ENCODE measurements around the gene CACNA2D1.

CACNA2D1 gene

GRCh38 chr7:82343716-82344115 is 99.9 kb downstream of the CACNA2D1 start:
- no peaks in the 10 kb centered on the region for H3K9me3 ChIP-seq (ENCODE audit: low read length)
- H3K36me3 ChIP-seq (ENCODE audit: insufficient read depth, low read length) = no peaks in the 10 kb centered on the region
- no peaks in the 10 kb centered on the region for H3K27me3 ChIP-seq (ENCODE audit: insufficient read depth, low read length)
- no peak overlapping the region for H2AFZ ChIP-seq (ENCODE audit: low read depth, low read length)
- no peak overlapping the region for H3K4me3 ChIP-seq (ENCODE audit: low read length)
- H3K4me1 ChIP-seq (ENCODE audit: insufficient read depth, low read length) = no peaks in the 10 kb centered on the region

GRCh38 chr7:82339958-82340357 is 103.6 kb downstream of the CACNA2D1 start:
- no peaks in the 10 kb centered on the region for H3K27me3 ChIP-seq (ENCODE audit: insufficient read depth, low read length)
- no peaks in the 10 kb centered on the region for H3K4me1 ChIP-seq (ENCODE audit: insufficient read depth, low read length)
- no peak overlapping the region for H3K4me3 ChIP-seq (ENCODE audit: low read length)
- H2AFZ ChIP-seq (ENCODE audit: low read depth, low read length) = no peak overlapping the region
- no peaks in the 10 kb centered on the region for H3K36me3 ChIP-seq (ENCODE audit: insufficient read depth, low read length)
- no peaks in the 10 kb centered on the region for H3K9me3 ChIP-seq (ENCODE audit: low read length)

- Histone ChIP-seq H3K4me1 (ENCODE audit: insufficient read depth, low read length) (no peaks in the 10 kb centered on the region), H3K9me3 (ENCODE audit: low read length) (no peaks in the 10 kb centered on the region), H3K27me3 (ENCODE audit: insufficient read depth, low read length) (no peaks in the 10 kb centered on the region), H3K36me3 (ENCODE audit: insufficient read depth, low read length) (no peaks in the 10 kb centered on the region), H3K4me3 (ENCODE audit: low read length) (no peak overlapping the region), H2AFZ (ENCODE audit: low read depth, low read length) (no peak overlapping the region)
Observed at GRCh38 chr7:82335927-82336326, 107.7 kb downstream of the CACNA2D1 start.

- H3K36me3 ChIP-seq (ENCODE audit: insufficient read depth, low read length) = no peaks in the 10 kb centered on the region
- no peak overlapping the region for H2AFZ ChIP-seq (ENCODE audit: low read depth, low read length)
- H3K4me1 ChIP-seq (ENCODE audit: insufficient read depth, low read length) = no peaks in the 10 kb centered on the region
- H3K27me3 ChIP-seq (ENCODE audit: insufficient read depth, low read length) = no peaks in the 10 kb centered on the region
- H3K4me3 ChIP-seq (ENCODE audit: low read length) = no peak overlapping the region
- H3K9me3 ChIP-seq (ENCODE audit: low read length) = no peaks in the 10 kb centered on the region
Observed at GRCh38 chr7:82335001-82335400, 108.6 kb downstream of the CACNA2D1 start.

- Histone ChIP-seq H2AFZ (ENCODE audit: low read depth, low read length) (no peak overlapping the region), H3K36me3 (ENCODE audit: insufficient read depth, low read length) (no peaks in the 10 kb centered on the region)
Observed at GRCh38 chr7:82331234-82331633, 112.3 kb downstream of the CACNA2D1 start.

GRCh38 chr7:82330706-82331215 is 112.8 kb downstream of the CACNA2D1 start:
- no peaks in the 10 kb centered on the region for H3K27me3 ChIP-seq (ENCODE audit: insufficient read depth, low read length)

More at GRCh38 chr7:82331234-82331633, 112.3 kb downstream of the CACNA2D1 start:
- Histone ChIP-seq H3K27me3 (ENCODE audit: insufficient read depth, low read length) (no peaks in the 10 kb centered on the region), H3K4me1 (ENCODE audit: insufficient read depth, low read length) (no peaks in the 10 kb centered on the region), H3K4me3 (ENCODE audit: low read length) (no peak overlapping the region), H3K9me3 (ENCODE audit: low read length) (no peaks in the 10 kb centered on the region)

GRCh38 chr7:82327898-82328297 is 115.7 kb downstream of the CACNA2D1 start:
- H3K4me3 ChIP-seq (ENCODE audit: low read length) = no peak overlapping the region
- H3K27me3 ChIP-seq (ENCODE audit: insufficient read depth, low read length) = no peaks in the 10 kb centered on the region
- H3K36me3 ChIP-seq (ENCODE audit: insufficient read depth, low read length) = no peaks in the 10 kb centered on the region

More at GRCh38 chr7:82330706-82331215, 112.8 kb downstream of the CACNA2D1 start:
- Histone ChIP-seq H3K4me3 (ENCODE audit: low read length) (no peak overlapping the region), H3K9me3 (ENCODE audit: low read length) (no peaks in the 10 kb centered on the region), H3K36me3 (ENCODE audit: insufficient read depth, low read length) (no peaks in the 10 kb centered on the region), H3K4me1 (ENCODE audit: insufficient read depth, low read length) (no peaks in the 10 kb centered on the region), H2AFZ (ENCODE audit: low read depth, low read length) (no peak overlapping the region)

GRCh38 chr7:82325416-82325815 is 118.2 kb downstream of the CACNA2D1 start:
- H2AFZ ChIP-seq (ENCODE audit: low read depth, low read length) = no peak overlapping the region
- H3K4me3 ChIP-seq (ENCODE audit: low read length) = no peak overlapping the region
- no peaks in the 10 kb centered on the region for H3K9me3 ChIP-seq (ENCODE audit: low read length)
- no peaks in the 10 kb centered on the region for H3K27me3 ChIP-seq (ENCODE audit: insufficient read depth, low read length)
- no peaks in the 10 kb centered on the region for H3K4me1 ChIP-seq (ENCODE audit: insufficient read depth, low read length)
- H3K36me3 ChIP-seq (ENCODE audit: insufficient read depth, low read length) = no peaks in the 10 kb centered on the region

More at GRCh38 chr7:82327898-82328297, 115.7 kb downstream of the CACNA2D1 start:
- no peaks in the 10 kb centered on the region for H3K4me1 ChIP-seq (ENCODE audit: insufficient read depth, low read length)
- H3K9me3 ChIP-seq (ENCODE audit: low read length) = no peaks in the 10 kb centered on the region
- H2AFZ ChIP-seq (ENCODE audit: low read depth, low read length) = no peak overlapping the region

- Histone ChIP-seq H3K27me3 (ENCODE audit: insufficient read depth, low read length) (no peaks in the 10 kb centered on the region), H3K9me3 (ENCODE audit: low read length) (no peaks in the 10 kb centered on the region), H2AFZ (ENCODE audit: low read depth, low read length) (no peak overlapping the region)
Observed at GRCh38 chr7:82323806-82324205, 119.8 kb downstream of the CACNA2D1 start.

GRCh38 chr7:82319674-82320118 is 123.9 kb downstream of the CACNA2D1 start:
- Histone ChIP-seq H2AFZ (ENCODE audit: low read depth, low read length) (no peak overlapping the region), H3K4me3 (ENCODE audit: low read length) (no peak overlapping the region), H3K36me3 (ENCODE audit: insufficient read depth, low read length) (no peaks in the 10 kb centered on the region), H3K9me3 (ENCODE audit: low read length) (no peaks in the 10 kb centered on the region), H3K27me3 (ENCODE audit: insufficient read depth, low read length) (no peaks in the 10 kb centered on the region), H3K4me1 (ENCODE audit: insufficient read depth, low read length) (no peaks in the 10 kb centered on the region)

More at GRCh38 chr7:82323806-82324205, 119.8 kb downstream of the CACNA2D1 start:
- no peak overlapping the region for H3K4me3 ChIP-seq (ENCODE audit: low read length)
- no peaks in the 10 kb centered on the region for H3K4me1 ChIP-seq (ENCODE audit: insufficient read depth, low read length)
- no peaks in the 10 kb centered on the region for H3K36me3 ChIP-seq (ENCODE audit: insufficient read depth, low read length)

GRCh38 chr7:82318786-82319185 is 124.8 kb downstream of the CACNA2D1 start:
- no peak overlapping the region for H2AFZ ChIP-seq (ENCODE audit: low read depth, low read length)
- no peaks in the 10 kb centered on the region for H3K27me3 ChIP-seq (ENCODE audit: insufficient read depth, low read length)
- no peaks in the 10 kb centered on the region for H3K4me1 ChIP-seq (ENCODE audit: insufficient read depth, low read length)
- no peak overlapping the region for H3K4me3 ChIP-seq (ENCODE audit: low read length)
- no peaks in the 10 kb centered on the region for H3K9me3 ChIP-seq (ENCODE audit: low read length)
- H3K36me3 ChIP-seq (ENCODE audit: insufficient read depth, low read length) = no peaks in the 10 kb centered on the region

GRCh38 chr7:82317760-82318159 is 125.8 kb downstream of the CACNA2D1 start:
- H2AFZ ChIP-seq (ENCODE audit: low read depth, low read length) = no peak overlapping the region
- no peaks in the 10 kb centered on the region for H3K27me3 ChIP-seq (ENCODE audit: insufficient read depth, low read length)
- no peaks in the 10 kb centered on the region for H3K4me1 ChIP-seq (ENCODE audit: insufficient read depth, low read length)
- no peak overlapping the region for H3K4me3 ChIP-seq (ENCODE audit: low read length)
- H3K36me3 ChIP-seq (ENCODE audit: insufficient read depth, low read length) = no peaks in the 10 kb centered on the region
- H3K9me3 ChIP-seq (ENCODE audit: low read length) = no peaks in the 10 kb centered on the region

- Histone ChIP-seq H3K4me1 (ENCODE audit: insufficient read depth, low read length) (no peaks in the 10 kb centered on the region), H3K9me3 (ENCODE audit: low read length) (no peaks in the 10 kb centered on the region), H2AFZ (ENCODE audit: low read depth, low read length) (no peak overlapping the region), H3K36me3 (ENCODE audit: insufficient read depth, low read length) (no peaks in the 10 kb centered on the region), H3K4me3 (ENCODE audit: low read length) (no peak overlapping the region), H3K27me3 (ENCODE audit: insufficient read depth, low read length) (no peaks in the 10 kb centered on the region)
Observed at GRCh38 chr7:82317257-82317721, 126.3 kb downstream of the CACNA2D1 start.

GRCh38 chr7:82313269-82313668 is 130.3 kb downstream of the CACNA2D1 start:
- Histone ChIP-seq H3K4me3 (ENCODE audit: low read length) (no peak overlapping the region), H3K4me1 (ENCODE audit: insufficient read depth, low read length) (no peaks in the 10 kb centered on the region), H3K27me3 (ENCODE audit: insufficient read depth, low read length) (no peaks in the 10 kb centered on the region), H3K9me3 (ENCODE audit: low read length) (no peaks in the 10 kb centered on the region), H2AFZ (ENCODE audit: low read depth, low read length) (no peak overlapping the region), H3K36me3 (ENCODE audit: insufficient read depth, low read length) (no peaks in the 10 kb centered on the region)

Data from neuron (in vitro differentiated cells).